GM12801 (cell line): Measurements from ENCODE around the gene WDR64.

Experiments used
- CTCF ChIP-seq: IDR thresholded peaks from one replicate; pipeline ENCODE4 v1.5.1; 2011; ENCODE audit warnings: control low read depth; ENCODE audit not compliant: insufficient read length; ENCODE audit errors: extremely low read depth

The WDR64 gene

GRCh38 chr1:241821363-241821762 is 169.3 kb downstream of the WDR64 start:
- TF ChIP-seq CTCF = no peak

DNA sequence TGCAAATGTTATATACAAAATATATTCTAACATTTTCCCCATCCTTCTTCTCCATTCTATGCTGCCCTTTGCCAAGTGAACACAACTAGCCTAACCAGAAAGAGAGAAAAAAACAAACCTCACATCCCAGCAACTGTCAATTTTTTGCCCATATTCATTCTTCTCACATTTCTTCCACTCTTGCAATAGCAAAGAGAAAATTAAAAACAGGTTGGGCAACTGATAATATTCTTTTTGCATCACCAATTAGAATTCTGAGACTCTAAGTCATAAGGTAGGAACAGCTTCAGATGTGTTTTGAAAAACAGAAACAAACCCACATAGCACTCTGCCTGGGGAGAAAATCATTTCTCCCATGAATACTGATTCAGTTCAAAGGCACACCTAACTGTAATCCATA is 170.8 kb downstream of the WDR64 start:
- TF ChIP-seq CTCF = no peak

- TF ChIP-seq CTCF = no peak
These were observed 171.8 kb downstream of the WDR64 start for GRCh38 chr1:241823925-241824324.

- TF ChIP-seq CTCF = no peak
These were observed 173.5 kb downstream of the WDR64 start for GRCh38 chr1:241825581-241825980.

GRCh38 chr1:241827264-241827663 is 175.2 kb downstream of the WDR64 start:
- no peak for TF ChIP-seq CTCF

DNA sequence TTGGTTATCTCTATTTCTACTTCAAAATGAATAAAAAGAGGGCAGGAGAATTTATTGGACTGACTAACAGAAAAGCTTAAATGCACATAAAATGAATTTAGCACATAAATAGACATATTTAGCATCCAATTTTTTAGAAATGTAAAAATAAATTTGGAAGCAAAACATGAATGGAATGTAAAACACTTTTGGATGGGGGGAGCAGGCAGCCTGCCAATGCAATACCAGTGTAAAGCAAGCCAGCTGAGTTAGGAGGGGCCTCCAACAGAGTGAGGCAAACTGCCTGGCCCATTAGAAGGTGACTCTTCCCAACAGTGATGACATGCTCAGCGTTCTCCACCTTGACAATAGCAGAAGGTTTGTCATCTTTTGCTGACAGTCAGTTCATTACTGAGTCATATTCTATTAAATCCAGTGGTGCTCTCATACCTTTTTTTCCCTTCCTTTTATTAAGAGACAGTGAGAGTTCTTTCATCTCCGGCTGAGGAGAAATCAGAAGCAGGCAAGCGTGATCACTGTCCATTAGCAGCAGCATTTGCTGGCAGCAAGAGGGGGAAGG is 176.5 kb downstream of the WDR64 start:
- no peak for TF ChIP-seq CTCF

- no peak for TF ChIP-seq CTCF
These were observed 177.4 kb downstream of the WDR64 start for GRCh38 chr1:241829468-241829867.
